Stimulated activated CD4-positive, alpha-beta T cell treated with anti-CD3 and anti-CD28 coated beads, Interleukin-1b, Interleukin-23, amount 100 ng/mL, for 48 hours (primary cell): ENCODE measurements around the gene SEH1L.
"Not testable (repeated sequence)": the region's sequence is repeated elsewhere in the genome, so short reads cannot be mapped to it uniquely, and the experiment has no call there.

Experiments used
- DNase-seq: peaks from one replicate; pipeline ENCODE4 v3.0.0-alpha.2; 2020

SEH1L gene

DNA sequence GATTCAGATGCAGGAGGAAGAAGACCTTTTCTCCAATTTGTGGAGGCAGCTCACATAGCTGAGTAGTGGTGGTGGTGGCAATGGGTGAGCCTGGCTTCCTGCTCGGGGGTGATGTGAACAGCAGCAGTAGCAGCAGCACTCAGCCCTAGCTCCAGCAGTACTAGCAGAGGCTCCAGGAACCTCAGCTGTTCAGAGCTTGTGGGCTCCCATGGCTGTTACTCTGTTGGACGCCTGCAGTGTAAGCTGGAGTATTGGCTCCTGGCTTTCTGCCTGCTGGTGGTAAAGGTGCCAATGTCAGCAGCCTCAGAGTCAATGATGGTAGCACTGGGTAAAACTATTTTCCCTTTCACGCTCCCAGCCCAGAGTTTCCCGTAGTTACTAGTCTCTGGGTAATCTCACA is 3.1 kb upstream of the SEH1L start:
- DNase-seq, result no peak

DNA sequence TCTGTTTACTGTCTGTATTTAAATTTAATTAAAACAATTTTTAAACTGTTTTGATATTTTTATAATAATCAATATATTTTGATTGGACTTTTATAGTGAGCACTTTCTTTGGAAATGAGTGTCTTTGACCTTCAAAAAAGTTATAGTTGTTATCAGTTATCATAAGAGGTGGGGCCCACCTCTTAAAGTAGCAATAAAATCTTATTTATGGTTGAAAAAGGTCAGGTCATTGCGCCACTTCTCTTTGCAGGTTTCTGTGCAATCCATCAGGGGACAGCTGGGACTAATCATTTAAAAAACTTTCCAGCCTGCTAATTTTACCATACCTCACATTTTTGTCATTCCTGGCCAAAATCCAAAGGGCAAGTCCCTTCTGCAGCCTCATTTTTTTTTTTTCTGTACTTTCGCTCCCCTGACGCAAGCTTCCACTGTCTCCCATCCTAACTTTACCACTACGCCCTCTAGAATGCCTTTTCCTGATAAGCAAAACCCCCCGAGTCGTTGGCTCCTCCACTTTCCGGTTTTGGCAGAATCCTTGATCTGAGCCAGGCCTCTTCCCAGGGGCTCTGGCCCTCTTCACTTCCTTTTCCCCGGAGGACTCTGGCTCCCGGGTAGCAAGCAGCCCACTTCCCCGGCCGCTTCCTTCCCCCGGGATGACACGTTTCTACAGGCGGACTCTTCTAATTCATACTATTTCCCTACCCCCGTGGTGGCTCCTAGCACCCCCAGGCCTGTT is 1.1 kb upstream of the SEH1L start:
- DNase-seq, result peak; percentile 8

DNA sequence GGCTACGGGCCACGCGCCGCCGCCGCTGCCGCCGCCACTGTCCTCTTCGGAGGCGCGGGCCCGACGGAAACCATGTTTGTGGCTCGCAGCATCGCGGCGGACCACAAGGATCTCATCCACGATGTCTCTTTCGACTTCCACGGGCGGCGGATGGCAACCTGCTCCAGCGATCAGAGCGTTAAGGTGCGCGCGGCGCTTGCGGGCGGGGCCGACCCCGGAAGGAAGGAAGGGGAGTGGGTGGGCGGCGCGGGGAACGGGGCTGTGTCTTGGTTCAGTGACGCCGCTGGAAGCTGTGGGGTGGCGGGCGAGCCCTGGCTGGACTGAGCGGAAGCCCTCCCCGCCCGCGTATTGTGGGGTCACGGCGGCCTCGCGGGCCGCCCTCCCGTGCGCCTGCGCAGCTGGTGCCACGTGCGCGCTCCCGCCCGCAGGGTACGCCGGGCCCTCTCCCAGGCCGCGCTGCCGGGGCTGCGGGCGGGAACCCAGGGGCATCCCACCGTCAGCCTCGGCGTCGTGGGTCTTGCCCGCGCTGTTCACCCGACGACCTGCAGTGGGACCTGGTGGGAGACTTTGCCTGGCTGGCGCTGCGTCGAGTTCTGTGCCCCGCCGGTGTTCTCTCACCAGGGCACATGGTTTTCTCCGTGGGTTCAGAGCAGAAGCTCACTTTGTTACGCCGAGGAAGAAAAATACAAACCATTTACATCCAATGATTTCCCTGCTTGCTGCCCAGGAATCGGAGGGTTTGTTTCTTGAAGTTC is 416 bp downstream of the SEH1L start:
- DNase-seq, result peak; percentile 99

DNA sequence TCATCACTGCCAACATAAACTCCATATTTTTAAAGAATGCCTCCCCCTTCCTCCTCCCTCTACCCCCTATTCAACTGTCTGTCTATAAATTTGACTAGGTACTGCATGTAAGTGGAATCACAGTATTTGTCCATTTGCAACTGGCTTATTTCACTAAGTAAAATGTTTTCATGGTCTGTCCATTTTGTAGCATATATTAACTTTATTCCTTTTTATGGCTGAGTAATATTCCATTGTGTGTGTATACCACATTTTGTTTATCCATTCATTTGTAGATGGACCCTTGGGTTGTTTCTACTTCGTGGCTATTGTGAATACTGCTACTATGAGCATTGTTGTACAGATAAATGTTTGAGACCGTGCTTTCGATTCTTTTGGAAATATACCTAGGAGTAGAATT is 10.7 kb downstream of the SEH1L start:
- DNase-seq, result no peak

DNA sequence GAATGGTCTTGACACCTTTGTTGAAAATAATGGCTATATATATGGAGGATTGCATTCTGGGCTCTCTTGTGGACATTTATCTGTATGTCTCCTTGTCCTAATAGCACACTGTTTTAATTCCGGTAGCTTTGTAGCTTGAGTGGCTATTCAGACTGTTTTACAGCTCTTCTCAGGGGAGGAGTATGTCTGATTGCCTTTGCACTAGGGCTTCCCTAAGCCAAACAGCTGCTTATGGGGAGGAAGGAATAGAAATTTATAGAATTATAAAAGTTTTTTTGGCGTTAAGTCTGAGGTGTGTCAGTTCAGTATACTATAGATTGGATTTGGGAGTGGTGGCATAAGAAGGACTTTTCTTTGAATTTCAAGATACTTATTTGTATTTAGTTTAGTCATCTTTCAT is 12.6 kb downstream of the SEH1L start:
- DNase-seq, result no peak

DNA sequence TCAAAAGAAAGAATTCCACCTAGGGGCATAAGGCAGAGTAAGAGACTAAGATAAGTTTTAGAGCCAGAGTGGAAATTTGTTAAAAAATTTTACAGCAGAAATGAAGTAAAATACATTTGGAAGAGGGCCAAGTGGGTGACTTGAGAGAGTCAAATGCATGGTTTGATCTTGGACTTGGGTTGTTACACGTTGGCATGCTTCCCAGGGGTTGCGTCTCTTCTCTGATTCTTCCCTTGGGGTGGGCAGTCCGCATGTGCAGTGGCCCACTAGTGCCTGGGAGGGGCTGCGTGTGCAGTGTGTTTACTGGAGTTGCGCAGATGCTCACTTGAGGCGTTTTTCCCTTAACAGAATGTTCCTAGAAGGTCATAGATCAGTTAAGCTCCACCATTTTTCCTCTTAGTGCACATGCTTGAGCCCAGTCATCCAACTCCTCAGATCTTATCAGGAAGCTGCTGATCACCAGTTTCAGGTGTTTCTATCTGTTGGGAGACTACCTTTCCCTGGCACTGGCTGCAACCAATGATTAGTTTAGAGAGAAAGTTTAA is 13.1 kb downstream of the SEH1L start:
- no peak for DNase-seq

DNA sequence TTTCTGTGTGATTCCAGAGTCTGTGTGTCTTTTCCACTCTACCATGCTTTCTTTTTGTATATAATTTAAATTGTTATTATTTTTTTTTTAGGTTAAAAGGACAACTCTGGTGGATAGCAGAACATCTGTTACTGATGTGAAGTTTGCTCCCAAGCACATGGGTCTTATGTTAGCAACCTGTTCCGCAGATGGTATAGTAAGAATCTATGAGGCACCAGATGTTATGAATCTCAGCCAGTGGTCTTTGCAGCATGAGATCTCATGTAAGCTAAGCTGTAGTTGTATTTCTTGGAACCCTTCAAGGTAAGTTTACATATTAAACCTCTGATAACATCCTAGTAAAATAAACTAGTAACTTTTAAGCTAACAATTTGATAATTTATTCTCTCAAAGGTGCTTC is 15.3 kb downstream of the SEH1L start:
- DNase-seq, result no peak

DNA sequence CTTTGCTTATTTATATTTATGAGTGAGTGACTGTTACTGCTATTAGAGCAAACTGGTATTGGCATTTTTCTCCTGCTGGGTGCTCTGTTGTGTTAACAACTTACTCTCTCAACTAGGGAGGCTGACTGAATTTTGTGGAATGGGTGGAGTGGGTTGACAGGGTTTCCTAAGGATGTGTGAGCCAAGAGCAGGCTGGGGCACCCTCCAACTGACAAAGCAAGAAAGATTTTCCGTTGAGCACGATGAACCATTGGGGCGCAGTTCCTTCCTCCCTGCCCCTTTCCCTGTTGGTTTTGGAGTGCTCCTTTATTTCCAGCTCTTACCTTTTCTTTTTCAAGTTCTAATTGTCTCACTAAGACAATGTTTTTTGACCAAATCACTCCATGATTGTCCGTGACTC is 20.3 kb downstream of the SEH1L start:
- DNase-seq, result no peak

DNA sequence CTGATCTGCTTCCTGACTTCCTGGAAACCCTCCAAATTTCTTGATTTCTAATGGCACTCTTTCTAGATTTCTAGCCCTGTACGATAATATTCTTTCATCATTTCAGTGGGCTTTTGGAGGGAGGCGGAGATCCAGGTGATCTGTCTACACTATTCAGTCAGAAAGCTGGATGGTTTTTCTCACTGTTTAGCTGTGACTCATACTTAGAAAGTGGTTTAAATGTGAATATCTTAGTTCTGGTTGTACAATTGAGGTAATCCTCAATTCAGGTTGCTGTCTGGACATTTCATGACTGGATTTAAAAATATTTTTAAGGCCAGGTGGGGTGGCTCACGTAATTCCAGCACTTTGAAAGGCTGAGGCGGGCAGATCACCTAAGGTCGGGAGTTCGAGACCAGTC is 20.8 kb downstream of the SEH1L start:
- DNase-seq, result no peak

DNA sequence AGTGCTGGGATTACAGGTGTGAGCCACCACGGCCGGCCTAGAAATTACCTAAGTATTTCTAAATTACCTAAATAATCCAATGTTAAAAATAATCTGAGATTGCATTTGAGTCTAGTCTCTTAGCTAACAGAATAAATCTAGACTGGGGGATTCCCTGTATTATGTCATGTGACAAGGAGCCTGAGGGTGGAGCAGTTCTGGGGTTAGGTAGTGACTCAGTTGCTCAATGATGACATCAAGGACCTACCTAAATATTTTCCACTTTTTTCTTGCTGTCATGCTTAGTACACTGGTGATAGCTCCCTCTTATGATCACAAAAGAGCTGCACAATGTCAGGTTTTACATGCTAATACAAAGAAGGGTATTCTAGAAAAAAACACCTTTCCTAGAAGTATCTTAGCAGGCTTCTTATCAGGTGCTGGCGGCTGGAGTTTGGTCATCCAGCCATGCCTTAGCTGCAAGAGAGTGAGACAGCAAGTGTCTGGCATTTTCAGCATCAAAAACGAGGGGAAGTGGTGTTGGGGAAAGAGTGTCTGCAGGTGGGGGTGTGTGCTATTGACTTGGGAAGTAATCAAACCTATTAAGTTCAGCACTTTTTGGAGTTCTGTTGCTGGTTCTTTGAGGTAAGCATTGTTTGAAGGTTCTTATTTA is 25.9 kb downstream of the SEH1L start:
- no peak for DNase-seq

DNA sequence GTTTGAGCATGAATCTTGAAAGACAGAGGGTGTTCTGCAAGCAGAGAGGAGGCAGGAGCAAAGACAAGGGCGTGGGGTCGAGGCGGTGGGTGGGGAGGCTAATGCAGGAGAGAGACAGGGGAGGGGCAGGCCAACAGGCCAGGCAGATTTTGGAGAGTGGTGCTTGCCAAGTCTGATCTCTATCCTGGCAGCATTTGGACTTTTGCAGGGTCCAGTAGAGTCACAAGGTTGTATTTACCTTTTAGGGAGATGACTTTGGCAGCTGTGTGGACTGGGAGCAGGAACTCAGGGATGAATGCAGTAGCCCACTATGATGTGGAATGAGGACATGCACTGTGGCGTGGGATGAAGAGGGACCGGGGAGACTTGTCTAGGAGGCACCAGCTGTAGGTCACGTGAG is 27.7 kb downstream of the SEH1L start:
- DNase-seq, result no peak

DNA sequence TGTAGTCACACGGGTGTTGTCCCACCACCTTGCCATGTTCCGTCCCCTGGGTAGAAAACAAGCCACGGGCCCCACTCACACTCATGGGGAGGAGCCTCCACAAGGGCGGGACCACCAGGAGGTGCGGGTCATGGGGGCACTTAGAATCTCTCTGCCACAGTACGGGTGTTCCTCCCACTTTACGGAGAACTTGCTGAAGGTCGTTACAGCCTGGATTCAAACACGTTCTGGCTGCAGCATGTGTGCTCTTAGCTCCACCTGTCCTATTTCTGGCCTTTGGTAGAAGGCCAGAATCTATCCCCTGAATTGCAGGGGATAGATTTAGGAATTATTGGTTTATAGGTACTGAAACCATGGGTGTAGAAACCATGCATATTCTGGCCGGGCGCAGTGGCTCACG is 28.5 kb downstream of the SEH1L start:
- no peak for DNase-seq

DNA sequence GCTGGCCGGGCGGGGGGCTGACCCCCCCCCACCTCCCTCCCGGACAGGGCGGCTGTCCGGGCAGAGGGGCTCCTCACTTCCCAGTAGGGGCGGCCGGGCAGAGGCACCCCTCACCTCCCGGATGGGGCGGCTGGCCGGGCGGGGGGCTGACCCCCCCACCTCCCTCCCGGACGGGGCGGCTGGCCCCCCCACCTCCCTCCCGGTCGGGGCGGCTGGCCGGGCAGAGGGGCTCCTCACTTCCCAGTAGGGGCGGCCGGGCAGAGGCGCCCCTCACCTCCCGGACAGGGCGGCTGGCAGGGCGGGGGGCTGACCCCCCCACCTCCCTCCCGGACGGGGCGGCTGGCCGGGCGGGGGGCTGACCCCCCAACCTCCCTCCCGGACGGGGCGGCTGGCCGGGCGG is 32.3 kb downstream of the SEH1L start:
- not testable (repeated sequence) for DNase-seq

DNA sequence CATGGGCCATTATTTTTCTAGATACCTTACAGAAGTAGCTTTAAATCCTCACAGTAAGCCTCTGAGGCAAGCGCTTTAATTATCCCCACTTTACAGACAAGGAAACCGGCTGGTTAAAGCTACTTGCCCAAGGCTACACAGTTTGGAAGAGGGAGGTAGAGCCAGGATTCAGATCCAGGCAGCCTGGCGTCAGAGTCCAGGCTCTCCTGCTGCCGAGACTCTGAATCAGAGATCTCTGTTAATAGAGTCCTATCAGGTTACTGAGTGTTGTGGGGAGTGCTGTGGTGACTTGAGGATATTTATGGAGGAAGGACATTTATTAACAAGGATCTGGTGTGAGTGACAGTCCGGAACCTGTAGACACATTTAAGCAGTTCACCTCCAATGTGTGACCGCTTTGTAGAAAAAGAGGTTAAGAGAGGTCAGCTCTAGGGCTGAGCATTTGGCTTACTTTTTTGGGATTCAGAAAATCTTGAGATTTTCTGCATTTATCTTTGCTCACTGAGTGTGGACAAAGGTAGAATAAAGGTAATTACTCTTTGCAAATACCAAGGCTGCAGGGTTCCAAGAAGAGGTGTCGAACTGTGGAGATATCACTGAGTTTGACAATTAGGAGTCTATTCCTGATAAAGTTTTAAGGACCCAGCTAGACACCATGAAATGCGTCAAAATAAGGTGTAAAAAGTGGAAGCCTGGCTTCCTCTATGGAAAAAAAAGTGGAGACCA is 41.7 kb downstream of the SEH1L start:
- no peak for DNase-seq

DNA sequence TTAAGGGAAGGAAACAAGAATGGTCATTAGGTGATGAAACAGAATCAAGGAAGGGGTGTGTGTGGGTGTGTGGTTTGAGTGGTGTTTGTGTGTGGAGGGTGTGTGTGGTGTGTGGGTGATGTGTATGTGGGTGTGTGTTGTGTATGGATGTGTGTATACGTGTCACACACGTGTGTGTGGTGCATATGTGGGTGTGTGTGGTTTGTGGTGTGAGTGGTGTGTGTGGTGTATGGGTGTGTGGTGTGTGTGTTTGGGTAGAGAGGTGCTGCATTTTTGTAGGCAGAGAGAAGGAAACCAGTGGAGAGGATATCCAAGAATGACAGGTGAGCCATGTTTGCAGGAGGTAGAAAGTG is 42.3 kb downstream of the SEH1L start:
- DNase-seq, result peak; percentile 42

DNA sequence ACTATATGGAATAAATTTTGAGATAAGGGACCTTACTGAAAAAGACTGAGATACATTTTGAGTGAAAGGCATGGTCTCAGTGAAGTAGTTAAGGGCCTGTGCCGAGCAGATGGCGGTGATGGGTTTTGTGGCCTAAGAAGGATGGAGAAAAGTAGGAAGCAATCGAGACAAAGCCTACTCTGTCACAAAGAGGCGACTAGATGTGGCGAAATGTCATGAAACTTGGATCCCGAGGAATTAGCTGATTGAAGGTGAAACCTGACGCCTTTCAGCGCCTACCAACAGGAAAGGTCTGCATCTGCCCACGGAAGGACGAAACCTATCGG is 42.8 kb downstream of the SEH1L start:
- DNase-seq, result no peak

DNA sequence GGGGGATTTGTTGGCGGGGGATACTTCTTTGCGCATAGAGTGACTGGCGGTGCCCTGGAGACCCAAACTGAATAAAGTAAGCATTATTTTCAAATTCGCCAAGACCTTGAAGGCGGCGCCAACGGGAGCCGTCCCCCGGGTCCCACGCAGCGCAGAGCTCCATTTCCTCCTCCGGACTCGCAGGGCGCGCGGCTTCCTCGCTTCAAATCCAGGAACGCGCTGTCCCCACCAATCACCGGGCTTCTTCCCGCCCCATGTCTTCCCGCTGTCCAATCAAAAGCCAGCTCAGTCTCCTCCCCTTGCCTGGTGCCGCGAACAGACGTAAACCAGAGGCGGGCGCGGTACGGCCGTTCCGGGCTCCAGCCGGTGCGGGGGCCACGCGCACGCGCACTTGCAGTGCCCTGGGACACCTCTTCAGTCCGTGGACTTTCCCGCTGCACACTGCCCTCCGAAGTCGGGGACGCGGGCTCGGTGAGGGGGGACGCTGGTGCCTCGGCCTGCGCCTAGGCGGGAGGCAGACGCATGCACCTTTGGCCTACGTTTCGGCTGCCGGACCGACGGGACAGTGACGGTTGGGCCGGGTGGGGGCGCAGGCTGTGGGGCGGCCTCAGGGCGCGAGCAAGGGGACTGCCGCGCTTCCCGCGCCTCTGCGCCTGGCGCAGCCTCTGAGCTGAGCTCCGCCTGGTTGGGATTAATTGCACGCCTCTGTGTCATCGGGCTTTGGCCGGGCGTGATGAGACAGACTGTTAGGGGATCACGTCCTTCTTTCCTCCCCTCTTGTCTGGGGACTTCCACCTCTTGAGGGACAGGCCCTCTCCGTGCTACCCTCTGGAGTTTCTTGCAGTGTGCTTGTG is 43.4 kb downstream of the SEH1L start, which contains the start of gene CEP192:
Gene CEP192, plus strand, starts transcription at position 396 of the 854 bp plus-strand sequence. CDS start 8,063 bp downstream, outside the sequence.
- peak; percentile 98 for DNase-seq

DNA sequence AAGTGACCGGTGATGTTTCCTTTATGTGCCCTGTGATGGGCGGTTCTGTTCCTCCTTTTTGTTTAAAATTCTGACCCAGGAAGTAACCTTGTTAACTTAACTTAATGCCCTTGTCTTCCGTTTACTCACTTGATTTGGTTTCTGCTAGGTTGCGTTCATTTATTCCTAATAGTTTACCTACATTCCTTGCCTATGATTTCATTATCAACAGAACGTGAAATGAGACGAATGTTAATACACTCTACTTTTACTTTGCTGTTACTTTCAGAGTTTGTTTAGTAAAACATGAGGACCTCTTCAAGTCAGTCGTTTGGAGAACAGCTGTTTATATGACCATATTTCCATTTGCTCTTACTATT is 44.0 kb downstream of the SEH1L start:
- no peak for DNase-seq

DNA sequence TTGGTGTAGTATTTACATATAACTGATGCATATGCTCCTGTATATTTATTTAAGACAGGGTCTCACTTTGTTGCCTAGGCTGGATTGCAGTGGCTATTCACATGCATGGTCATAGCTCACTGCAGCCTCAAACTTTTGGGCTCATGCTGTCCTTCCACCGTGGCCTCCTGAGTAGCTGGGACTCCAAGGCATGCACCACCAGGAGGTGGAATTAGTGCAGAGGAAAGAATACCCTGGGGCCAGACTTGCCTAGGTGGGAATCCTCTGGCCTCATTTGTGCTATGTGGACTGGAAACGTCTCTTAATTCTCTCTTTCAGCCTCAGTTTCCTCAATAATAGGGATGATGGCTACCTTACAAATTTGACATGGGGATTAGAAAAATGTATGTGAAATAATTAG is 45.6 kb downstream of the SEH1L start:
- no peak for DNase-seq

DNA sequence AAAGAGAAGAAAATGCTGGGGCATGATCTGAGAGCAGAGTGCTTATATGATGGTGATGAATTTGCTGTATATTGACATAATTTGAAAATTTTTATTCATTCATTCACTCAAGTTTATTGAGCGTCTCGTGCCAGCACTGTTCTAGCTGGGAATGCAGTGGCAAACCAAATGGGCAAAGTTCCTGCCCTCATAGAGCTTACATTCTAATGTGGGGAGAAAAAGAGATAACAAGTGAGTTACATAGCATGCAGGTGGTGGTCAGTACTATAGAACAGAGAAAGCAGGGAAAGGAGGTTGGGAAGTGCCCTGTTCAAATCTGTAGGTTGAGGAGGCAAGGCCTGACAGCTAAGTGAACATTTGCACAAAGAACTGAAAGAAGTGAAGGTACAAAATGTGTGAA is 47.6 kb downstream of the SEH1L start:
- no peak for DNase-seq

DNA sequence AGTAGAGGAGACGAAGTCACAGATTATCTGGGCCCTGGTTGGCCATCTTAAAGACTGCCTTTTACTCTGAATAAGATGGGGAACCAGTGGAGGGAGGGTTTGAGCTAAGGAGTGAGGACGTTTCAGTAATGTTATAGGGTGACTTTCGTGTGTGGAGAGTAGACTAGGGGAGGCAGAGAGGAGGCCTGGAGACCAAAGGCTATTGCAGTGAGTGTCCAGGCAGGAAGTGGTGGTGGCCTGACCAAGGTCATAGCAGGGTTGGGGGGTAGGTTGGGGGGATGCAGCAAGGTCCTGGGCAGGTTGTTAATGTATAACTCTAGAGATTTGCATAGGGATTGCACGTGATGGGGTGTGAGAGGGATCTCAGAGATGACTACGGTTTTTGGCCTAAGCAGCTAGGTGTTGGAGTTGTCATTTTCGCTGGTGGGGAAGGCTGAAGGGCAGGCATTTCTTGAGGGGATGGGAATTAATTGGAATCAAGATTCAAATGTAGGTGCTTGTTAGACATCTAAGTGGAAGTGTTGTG is 48.2 kb downstream of the SEH1L start:
- DNase-seq, result no peak

DNA sequence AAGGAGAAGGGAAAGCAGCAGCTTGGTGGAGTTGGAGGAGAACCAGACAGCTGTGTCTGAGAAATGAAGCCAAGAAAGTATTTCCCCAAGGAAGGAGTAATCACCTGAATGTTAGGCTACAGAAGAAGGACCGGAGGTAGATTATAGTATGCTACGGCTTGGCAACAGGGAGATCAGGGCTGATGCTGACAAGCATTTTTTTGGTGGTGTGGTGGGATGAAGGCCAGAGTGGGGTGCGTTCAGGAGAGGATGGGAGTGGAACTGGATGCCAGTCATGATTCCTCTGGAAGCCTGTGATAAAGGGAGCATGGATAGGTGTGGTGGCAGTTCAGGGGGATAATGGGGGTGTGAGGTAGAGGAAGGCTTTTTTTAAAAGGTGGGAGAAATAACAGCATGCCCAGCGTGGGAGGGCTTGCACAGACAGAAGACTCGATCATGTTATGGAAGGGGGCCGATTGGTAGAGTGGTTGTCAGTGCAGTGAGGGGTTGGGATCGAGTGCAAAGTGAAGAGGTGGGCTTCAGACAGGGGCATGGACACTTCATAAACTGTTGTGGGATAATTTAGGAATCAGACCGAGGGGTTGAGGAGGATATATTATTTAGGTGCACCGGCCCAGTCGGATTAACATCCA is 49.0 kb downstream of the SEH1L start:
- DNase-seq, result no peak
